K562 (cell line): ENCODE measurements around the gene HCRTR1. TPM values are rescaled to one million over a fixed set of nuclear protein-coding genes. Genes with fewer than 3 reads are reported as not detected.
A peak's percentile ranks its signal among the peaks of the same experiment; 100 is the strongest.

Experiments used
- ASH1L ChIP-seq: fragments of 450-650 bp; IDR thresholded peaks from 2 replicates; pipeline ENCODE4 v1.6.1; 2018; ENCODE audit warnings: borderline replicate concordance, mild to moderate bottlenecking, low read depth; ENCODE audit not compliant: partially characterized antibody
- BRCA1 ChIP-seq, 2 experiments: fragments of 450-650 bp in 1 of 2; sonication (generic) in 1 of 2; formaldehyde crosslinking in 1 of 2; IDR thresholded peaks; 2 replicates each; pipeline versions ENCODE4 v1.5.0 to v1.6.1; 2017 to 2020; ENCODE audit warnings: mild to moderate bottlenecking in 1 of 2, missing genetic modification reagents in 1 of 2
- CREM ChIP-seq: IDR thresholded peaks from 2 replicates; pipeline ENCODE4 v1.6.1; 2014; ENCODE audit warnings: antibody characterized with exemption, low read depth
- FOSL1 ChIP-seq: fragments of 200-800 bp; sonication (Bioruptor generic); conservative IDR thresholded peaks from 2 replicates; pipeline ENCODE4 v1.6.1; 2016; ENCODE audit warnings: missing genetic modification characterization, missing compliant biosample characterization
- HES1 ChIP-seq: fragments of 450-650 bp; IDR thresholded peaks from 2 replicates; pipeline ENCODE4 v1.6.1; 2016; ENCODE audit warnings: low read depth, mild to moderate bottlenecking, moderate library complexity
- HMBOX1 ChIP-seq: sonication (generic); IDR thresholded peaks from 2 replicates; pipeline ENCODE4 v1.6.1; 2016
- HMG20B ChIP-seq: fragments of 250-450 bp; sonication (Bioruptor Pico); IDR thresholded peaks from 2 replicates; pipeline ENCODE4 v1.5.0; 2021; ENCODE audit warnings: mild to moderate bottlenecking
- MAZ ChIP-seq, 2 experiments: fragments of 450-650 bp in 1 of 2; sonication (generic) in 1 of 2; formaldehyde crosslinking; IDR thresholded peaks in 1 of 2; conservative IDR thresholded peaks in 1 of 2; 2 replicates each; pipeline versions ENCODE4 v1.4.0 to v1.5.0; 2020; ENCODE audit warnings: mild to moderate bottlenecking in 1 of 2, missing genetic modification reagents in 1 of 2
- NFIC ChIP-seq: fragments of 450-650 bp; IDR thresholded peaks from 2 replicates; pipeline ENCODE4 v1.6.1; 2017; ENCODE audit warnings: mild to moderate bottlenecking, inconsistent platforms
- RFX5 ChIP-seq: IDR thresholded peaks from 2 replicates; pipeline ENCODE4 v1.6.1; 2011; ENCODE audit warnings: low read depth, mild to moderate bottlenecking, improper control_type of control experiment, low read length
- SIN3B ChIP-seq: fragments of 450-650 bp; IDR thresholded peaks from 2 replicates; pipeline ENCODE4 v1.6.1; 2017; ENCODE audit warnings: low read depth, mild to moderate bottlenecking, moderate library complexity
- SPI1 ChIP-seq: IDR thresholded peaks from 2 replicates; pipeline ENCODE4 v1.6.1; 2011; ENCODE audit warnings: low read depth, low read length, control low read depth, borderline replicate concordance
- SRSF7 ChIP-seq: fragments of 200-400 bp; formaldehyde crosslinking; optimal IDR thresholded peaks from 2 replicates; pipeline ENCODE3; 2017; ENCODE audit warnings: mild to moderate bottlenecking, low read depth, low read length
- THRAP3 ChIP-seq: fragments of 450-650 bp; IDR thresholded peaks from 2 replicates; pipeline ENCODE4 v1.6.1; 2016; ENCODE audit warnings: mild to moderate bottlenecking, inconsistent platforms, borderline replicate concordance
- ZBTB33 ChIP-seq: sonication (generic); formaldehyde crosslinking; IDR thresholded peaks from 2 replicates; pipeline ENCODE4 v1.8.1; 2023; ENCODE audit warnings: mild to moderate bottlenecking, missing genetic modification reagents
- ZKSCAN3 ChIP-seq: fragments of 250-450 bp; sonication (Bioruptor Pico); IDR thresholded peaks from 2 replicates; pipeline ENCODE4 v1.4.0; 2020
- ZNF134 ChIP-seq: fragments of 250-450 bp; sonication (Bioruptor Pico); conservative IDR thresholded peaks from 2 replicates; pipeline ENCODE4 v1.4.0; 2020
- ZNF609 ChIP-seq: sonication (generic); formaldehyde crosslinking; IDR thresholded peaks from 2 replicates; pipeline ENCODE4 v1.8.1; 2023; ENCODE audit warnings: missing genetic modification reagents, mild to moderate bottlenecking, borderline replicate concordance
- ZNF696 ChIP-seq: fragments of 250-450 bp; sonication (Bioruptor Pico); conservative IDR thresholded peaks from 2 replicates; pipeline ENCODE4 v1.4.0; 2020; ENCODE audit warnings: mild to moderate bottlenecking, moderate library complexity
- polyA plus RNA-seq, 8 experiments: library from polyadenylated mRNA; depleted of rRNA in 4 of 8; stranded (reverse) in 5 of 8; unstranded in 3 of 8; fragments of >200 nt; fragmentation: Nextera tagmentation in 2 of 8; fragmentation: Illumina TruSeq in 1 of 8; extraction: Ambion mirVana in 2 of 8; extraction: Trizol in 1 of 8; gene quantifications; 2 replicates each; pipeline versions ENCODE4 v1.2.1 to v1.2.3, GENCODE V29; 2011 to 2014; ENCODE audit warnings: inconsistent platforms in 1 of 8, missing spikeins in 1 of 8
- total RNA-seq, 7 experiments: library from RNA; depleted of rRNA in 6 of 7; stranded (reverse); fragments of >200 nt in 6 of 7; fragmentation: Illumina TruSeq in 2 of 7; extraction: Trizol in 2 of 7; gene quantifications; 2 replicates each; pipeline versions ENCODE4 v1.2.1 to v1.2.3, GENCODE V29; 2011 to 2021; ENCODE audit warnings: low replicate concordance in 1 of 7

HCRTR1 gene
- total and polyA plus RNA-seq, 9 of the 15 experiments (the other 6 are each of a cell fraction or from before 2014, with no cell fraction given) = not detected

GRCh38 chr1:31644560-31645273, 27.2 kb downstream of the HCRTR1 start, which contains the start of gene PEF1 (continued):
- peak; percentile 83 to 87; a peak in 3 of 4 replicates for TF ChIP-seq MAZ (CRISPR knock-in tag; conservative IDR thresholded peaks at IDR 0.05 in 1 of 2, IDR thresholded peaks at IDR 0.05 in 1 of 2)
- no peak for TF ChIP-seq SPI1
- no peak for TF ChIP-seq HMG20B (CRISPR knock-in tag)
- no peak for TF ChIP-seq BRCA1 (IDR thresholded peaks at IDR 0.05)
- TF ChIP-seq BRCA1 (CRISPR knock-in tag; IDR thresholded peaks at IDR 0.05) = no peak
- no peak for TF ChIP-seq SRSF7
- TF ChIP-seq ZNF696 = no peak
- peak; percentile 59 for TF ChIP-seq ASH1L
- TF ChIP-seq RFX5 = no peak; the same call in none of the 2 replicates
- peak; percentile 43 for TF ChIP-seq FOSL1
- TF ChIP-seq THRAP3 = no peak
- peak; percentile 97 for TF ChIP-seq CREM
- no peak for TF ChIP-seq ZKSCAN3 (CRISPR knock-in tag)
- no peak for TF ChIP-seq ZNF609 (CRISPR knock-in tag)
- TF ChIP-seq SIN3B = peak; percentile 98
- TF ChIP-seq ZNF134 (CRISPR knock-in tag) = no peak
- TF ChIP-seq ZBTB33 = no peak
- no peak for TF ChIP-seq HES1
- TF ChIP-seq HMBOX1 = no peak
- TF ChIP-seq NFIC = 0 out of 2 replicates have a peak, but pooled peaks have one; percentile 39
